MCF 10A (cell line): ENCODE measurements around the gene LDLRAD4. TPM values are rescaled to one million over a fixed set of nuclear protein-coding genes. Genes with fewer than 3 reads are reported as not detected.

ENCODE experiments used
- BruUV-seq: library from RNA; stranded (reverse); fragments of 400-500 nt; replicated peaks from 2 replicates; lab custom pipeline; 2021; lab: Mats Ljungman, UMichigan
- CTCF ChIA-PET: fragments of 300-600 bp; sonication (Branson Sonifier 250); formaldehyde crosslinking; extraction: SDS; loops from one replicate; lab custom pipeline; 2021; ENCODE audit warnings: antibody characterized with exemption, inconsistent platforms; lab: Yijun Ruan, JAX
- POLR2A ChIA-PET: fragments of 300-600, 350-650 bp; sonication (Branson Sonifier 250); formaldehyde crosslinking; extraction: SDS; loops from one replicate; lab custom pipeline; 2020; ENCODE audit warnings: antibody characterized with exemption, inconsistent platforms; lab: Yijun Ruan, JAX
- DNase-seq: peaks from one replicate; pipeline ENCODE4 v3.0.0-alpha.2; 2018; ENCODE audit not compliant: unreplicated experiment
- H3K27ac Mint-ChIP-seq: one replicate; pipeline ENCODE4 v1.8.0; 2022; ENCODE audit warnings: mild to moderate bottlenecking, low read depth, mixed read lengths; ENCODE audit not compliant: unreplicated experiment
- H3K27me3 Mint-ChIP-seq: one replicate; pipeline ENCODE4 v1.8.0; 2022; ENCODE audit warnings: mixed read lengths; ENCODE audit not compliant: insufficient read depth, unreplicated experiment
- H3K36me3 Mint-ChIP-seq: one replicate; pipeline ENCODE4 v1.8.0; 2022; ENCODE audit warnings: mild to moderate bottlenecking, moderate library complexity, mixed read lengths; ENCODE audit not compliant: insufficient read depth, unreplicated experiment
- H3K4me1 Mint-ChIP-seq: one replicate; pipeline ENCODE4 v1.8.0; 2022; ENCODE audit warnings: mixed read lengths; ENCODE audit not compliant: insufficient read depth, unreplicated experiment
- H3K4me3 Mint-ChIP-seq: one replicate; pipeline ENCODE4 v1.8.0; 2022; ENCODE audit warnings: mild to moderate bottlenecking, moderate library complexity, mixed read lengths; ENCODE audit not compliant: unreplicated experiment
- H3K9me3 Mint-ChIP-seq: one replicate; pipeline ENCODE4 v1.8.0; 2022; ENCODE audit warnings: mixed read lengths; ENCODE audit not compliant: unreplicated experiment
- intact Hi-C: fragments of 100-400 bp; cut with micrococcal nuclease; formaldehyde crosslinking; loops from 2 replicates; pipeline ENCODE4 v1.14.1; 2022
- total RNA-seq: library from RNA; stranded (reverse); gene quantifications from 2 replicates; pipeline ENCODE4 v1.2.3, GENCODE V29; 2022
- TF ChIP-seq, protein P1 (sequence below): fragments of 200-600 bp; IDR thresholded peaks from one replicate; pipeline ENCODE4 v1.8.0; 2022; ENCODE audit warnings: antibody characterized with exemption, mild to moderate bottlenecking; ENCODE audit not compliant: unreplicated experiment

Gene LDLRAD4
- total RNA-seq, 1 experiment from 2014 or later: not detected

DNA sequence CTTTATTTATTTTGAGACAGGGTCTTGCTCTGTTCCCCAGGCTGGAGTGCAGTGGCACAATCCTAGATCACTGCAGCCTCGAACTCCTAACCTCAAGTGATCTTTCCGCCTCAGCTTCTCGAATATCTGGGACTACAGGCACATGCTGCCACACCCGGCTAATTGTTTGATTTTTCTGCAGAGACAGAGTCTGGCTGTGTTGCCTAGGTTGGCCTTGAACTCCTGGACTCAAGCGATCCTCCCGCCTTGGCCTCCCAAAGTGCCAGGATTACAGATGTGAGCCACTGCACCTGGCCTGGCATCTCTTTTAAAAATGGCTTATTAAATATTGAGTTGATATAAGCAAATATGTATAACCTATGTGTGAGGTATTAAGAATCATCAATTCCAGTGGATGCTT is 298.3 kb downstream of the LDLRAD4 start:
- no peaks in the 10 kb centered on the region for H3K4me1 Mint-ChIP-seq
- no peak overlapping the region for H3K27ac Mint-ChIP-seq
- ChIA-PET POLR2A (no interaction called here), CTCF (no interaction called here)
- DNase-seq: no peak
- BruUV-seq: no TSS peak
- no peak overlapping the region for H3K4me3 Mint-ChIP-seq
- H3K27me3 Mint-ChIP-seq: no peaks in the 10 kb centered on the region
- intact Hi-C loops: no loop called here
- TF ChIP-seq, protein P1, sequence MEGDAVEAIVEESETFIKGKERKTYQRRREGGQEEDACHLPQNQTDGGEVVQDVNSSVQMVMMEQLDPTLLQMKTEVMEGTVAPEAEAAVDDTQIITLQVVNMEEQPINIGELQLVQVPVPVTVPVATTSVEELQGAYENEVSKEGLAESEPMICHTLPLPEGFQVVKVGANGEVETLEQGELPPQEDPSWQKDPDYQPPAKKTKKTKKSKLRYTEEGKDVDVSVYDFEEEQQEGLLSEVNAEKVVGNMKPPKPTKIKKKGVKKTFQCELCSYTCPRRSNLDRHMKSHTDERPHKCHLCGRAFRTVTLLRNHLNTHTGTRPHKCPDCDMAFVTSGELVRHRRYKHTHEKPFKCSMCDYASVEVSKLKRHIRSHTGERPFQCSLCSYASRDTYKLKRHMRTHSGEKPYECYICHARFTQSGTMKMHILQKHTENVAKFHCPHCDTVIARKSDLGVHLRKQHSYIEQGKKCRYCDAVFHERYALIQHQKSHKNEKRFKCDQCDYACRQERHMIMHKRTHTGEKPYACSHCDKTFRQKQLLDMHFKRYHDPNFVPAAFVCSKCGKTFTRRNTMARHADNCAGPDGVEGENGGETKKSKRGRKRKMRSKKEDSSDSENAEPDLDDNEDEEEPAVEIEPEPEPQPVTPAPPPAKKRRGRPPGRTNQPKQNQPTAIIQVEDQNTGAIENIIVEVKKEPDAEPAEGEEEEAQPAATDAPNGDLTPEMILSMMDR: no peak
- no peaks in the 10 kb centered on the region for H3K36me3 Mint-ChIP-seq
- peaks cover 16% of the 10 kb centered on the region for H3K9me3 Mint-ChIP-seq

- no peak overlapping the region for H3K27ac Mint-ChIP-seq
- no peak for DNase-seq
- CTCF ChIA-PET: no interaction called here
- no TSS peak for BruUV-seq
- H3K4me1 Mint-ChIP-seq: no peaks in the 10 kb centered on the region
- no peak overlapping the region for H3K4me3 Mint-ChIP-seq
- H3K36me3 Mint-ChIP-seq: no peaks in the 10 kb centered on the region
- intact Hi-C loops: no loop called here
- peaks cover 16% of the 10 kb centered on the region for H3K9me3 Mint-ChIP-seq
- no peaks in the 10 kb centered on the region for H3K27me3 Mint-ChIP-seq
- POLR2A ChIA-PET: no interaction called here
- TF ChIP-seq, protein P1: no peak
Measured at GRCh38 chr18:13517369-13517768, 298.8 kb downstream of the LDLRAD4 start.

GRCh38 chr18:13518382-13518781 is 299.8 kb downstream of the LDLRAD4 start:
- Mint-ChIP-seq H3K27ac (no peak overlapping the region), H3K36me3 (no peaks in the 10 kb centered on the region), H3K27me3 (no peaks in the 10 kb centered on the region), H3K4me3 (no peak overlapping the region), H3K9me3 (peaks cover 16% of the 10 kb centered on the region), H3K4me1 (no peaks in the 10 kb centered on the region)
- intact Hi-C loops: no loop called here
- ChIA-PET CTCF (interaction anchor here (0.6 to 1.4 kb wide), 4 partner anchors 11 to 441 kb away, joined by 3 to 7 read pairs (median 3); no protein-coding TSS in a partner anchor), POLR2A (no interaction called here)
- no TSS peak for BruUV-seq
- TF ChIP-seq, protein P1: no peak
- DNase-seq: no peak

DNA sequence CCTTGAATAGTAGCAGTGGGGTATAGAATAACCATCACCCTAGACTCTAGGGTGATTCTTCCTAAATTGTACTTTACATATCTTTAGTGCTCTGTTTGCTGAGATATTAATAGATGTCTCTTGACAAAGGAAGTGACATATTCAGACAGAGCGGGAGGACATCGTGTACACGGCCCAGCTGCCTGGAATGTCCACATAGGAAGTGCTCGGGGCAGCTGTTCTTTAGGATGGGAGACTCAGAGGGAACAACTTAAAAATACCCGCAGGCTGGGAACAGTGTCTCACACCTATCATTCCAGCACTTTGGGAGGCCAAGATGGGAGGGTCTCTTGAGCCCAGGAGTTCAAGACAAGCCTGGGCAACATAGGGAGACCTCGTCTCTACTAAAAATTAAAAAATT is 301.7 kb downstream of the LDLRAD4 start:
- ChIA-PET POLR2A (no interaction called here), CTCF (interaction anchor here (1.6 kb wide), 1 partner anchor 11 kb away, joined by 5 read pairs; no protein-coding TSS in a partner anchor)
- BruUV-seq: no TSS peak
- Mint-ChIP-seq H3K4me3 (no peak overlapping the region), H3K4me1 (no peaks in the 10 kb centered on the region), H3K36me3 (no peaks in the 10 kb centered on the region), H3K27me3 (no peaks in the 10 kb centered on the region), H3K27ac (no peak overlapping the region), H3K9me3 (peaks cover 16% of the 10 kb centered on the region)
- TF ChIP-seq, protein P1: no peak
- intact Hi-C loops: no loop called here
- DNase-seq: no peak
